G401 (cell line): ENCODE results near the gene ERMP1. TPM values are rescaled to one million over a fixed set of nuclear protein-coding genes. Genes with fewer than 3 reads are reported as not detected.
"Not testable (repeated sequence)": the region's sequence is repeated elsewhere in the genome, so short reads cannot be mapped to it uniquely, and the experiment has no call there.

ENCODE experiments used
- DNase-seq: peaks from one replicate; pipeline ENCODE4 v3.0.0-alpha.2; 2015; ENCODE audit warnings: low spot score
- in situ Hi-C: cut with HindIII; loops from 2 replicates; pipeline ENCODE4 v1.10.0; 2016; ENCODE audit warnings: low sequenced_read_pairs, mixed read lengths
- total RNA-seq: library from RNA; depleted of rRNA; stranded (reverse); fragments of >200 nt; shearing (Covaris generic); gene quantifications from 2 replicates; pipeline ENCODE4 v1.2.3, GENCODE V29; 2014; rRNA removed

Gene ERMP1, protein sequence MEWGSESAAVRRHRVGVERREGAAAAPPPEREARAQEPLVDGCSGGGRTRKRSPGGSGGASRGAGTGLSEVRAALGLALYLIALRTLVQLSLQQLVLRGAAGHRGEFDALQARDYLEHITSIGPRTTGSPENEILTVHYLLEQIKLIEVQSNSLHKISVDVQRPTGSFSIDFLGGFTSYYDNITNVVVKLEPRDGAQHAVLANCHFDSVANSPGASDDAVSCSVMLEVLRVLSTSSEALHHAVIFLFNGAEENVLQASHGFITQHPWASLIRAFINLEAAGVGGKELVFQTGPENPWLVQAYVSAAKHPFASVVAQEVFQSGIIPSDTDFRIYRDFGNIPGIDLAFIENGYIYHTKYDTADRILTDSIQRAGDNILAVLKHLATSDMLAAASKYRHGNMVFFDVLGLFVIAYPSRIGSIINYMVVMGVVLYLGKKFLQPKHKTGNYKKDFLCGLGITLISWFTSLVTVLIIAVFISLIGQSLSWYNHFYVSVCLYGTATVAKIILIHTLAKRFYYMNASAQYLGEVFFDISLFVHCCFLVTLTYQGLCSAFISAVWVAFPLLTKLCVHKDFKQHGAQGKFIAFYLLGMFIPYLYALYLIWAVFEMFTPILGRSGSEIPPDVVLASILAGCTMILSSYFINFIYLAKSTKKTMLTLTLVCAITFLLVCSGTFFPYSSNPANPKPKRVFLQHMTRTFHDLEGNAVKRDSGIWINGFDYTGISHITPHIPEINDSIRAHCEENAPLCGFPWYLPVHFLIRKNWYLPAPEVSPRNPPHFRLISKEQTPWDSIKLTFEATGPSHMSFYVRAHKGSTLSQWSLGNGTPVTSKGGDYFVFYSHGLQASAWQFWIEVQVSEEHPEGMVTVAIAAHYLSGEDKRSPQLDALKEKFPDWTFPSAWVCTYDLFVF
- 9.8 and 19.3 TPM in 2 replicates for total RNA-seq

DNA sequence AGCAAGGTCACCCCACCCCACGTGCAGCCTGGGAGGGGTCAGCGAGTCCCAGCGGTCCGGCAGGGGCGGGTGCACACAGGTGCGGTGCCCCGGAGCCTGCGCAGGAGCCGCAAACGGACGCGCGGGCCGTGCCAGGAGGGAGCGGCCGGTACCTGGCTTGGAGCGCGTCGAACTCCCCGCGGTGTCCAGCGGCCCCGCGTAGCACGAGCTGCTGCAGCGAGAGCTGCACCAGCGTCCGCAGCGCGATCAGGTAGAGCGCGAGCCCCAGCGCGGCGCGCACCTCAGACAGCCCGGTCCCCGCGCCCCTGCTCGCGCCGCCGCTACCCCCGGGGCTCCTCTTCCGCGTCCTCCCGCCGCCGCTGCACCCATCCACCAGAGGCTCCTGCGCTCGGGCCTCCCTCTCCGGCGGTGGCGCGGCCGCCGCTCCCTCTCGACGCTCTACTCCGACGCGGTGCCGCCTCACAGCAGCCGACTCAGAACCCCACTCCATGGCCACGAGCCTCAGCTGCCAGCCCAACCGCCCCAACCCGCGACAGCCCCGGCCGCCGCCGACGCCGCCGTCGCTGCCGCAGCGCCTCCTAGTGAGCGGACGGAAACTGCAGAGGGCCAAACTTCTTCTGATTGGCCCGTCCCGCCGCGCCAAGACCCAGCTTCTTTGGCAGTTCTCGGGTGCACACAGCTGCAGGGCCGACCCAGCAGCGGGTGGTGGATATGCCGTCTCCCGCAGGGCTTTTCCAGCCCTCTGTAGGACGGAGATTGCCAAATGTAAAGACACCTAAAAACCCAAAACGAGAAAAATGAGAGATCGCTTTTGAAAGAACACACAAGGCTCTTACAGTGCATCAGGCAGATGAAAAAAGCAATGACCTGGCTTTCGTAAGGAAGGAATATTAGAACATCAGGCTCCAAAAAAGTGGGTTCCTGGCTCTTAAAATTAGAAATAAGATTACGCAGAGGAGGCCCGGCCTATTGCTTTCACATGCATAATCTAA, at the start of gene ERMP1:
Gene ERMP1, minus strand, starts transcription at position 580 of the 992 bp plus-strand sequence. Its CDS starts 90 bp downstream, at position 490.
- in situ Hi-C loops: loop anchor here (5.0 kb wide), 1 partner anchor 36 kb away; no protein-coding TSS in a partner anchor
- peak; percentile 85 for DNase-seq

DNA sequence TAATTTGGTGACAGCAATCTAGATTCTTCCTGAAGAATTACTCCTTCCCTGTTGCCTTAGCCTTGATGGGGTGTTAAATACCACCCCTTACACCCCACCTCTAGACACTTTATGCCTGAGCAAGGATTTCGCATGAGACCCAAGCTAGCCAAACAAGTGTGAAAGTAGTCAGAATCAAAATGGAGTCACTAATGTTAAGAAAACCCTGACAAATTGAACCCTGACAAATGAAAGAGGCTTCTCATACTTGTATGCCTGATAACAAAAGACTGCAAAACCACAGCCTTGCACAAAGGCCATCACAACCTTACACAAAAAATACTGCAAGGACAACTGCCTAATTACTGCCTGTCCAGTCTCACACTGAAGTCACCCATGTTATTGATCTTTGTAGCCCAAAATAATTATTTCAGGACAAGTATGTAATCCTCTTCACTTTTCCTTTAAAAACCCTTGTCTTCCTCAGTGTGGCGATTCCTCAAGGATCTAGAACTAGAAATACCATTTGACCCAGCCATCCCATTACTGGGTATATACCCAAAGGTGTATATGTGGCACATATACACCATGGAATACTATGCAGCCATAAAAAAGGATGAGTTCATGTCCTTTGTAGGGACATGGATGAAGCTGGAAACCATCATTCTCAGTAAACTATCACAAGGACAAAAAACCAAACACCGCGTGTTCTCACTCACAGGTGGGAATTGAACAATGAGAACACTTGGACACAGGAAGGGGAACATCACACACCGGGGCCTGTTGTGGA, 49.5 kb upstream of the ERMP1 start:
- DNase-seq, in situ Hi-C loops: not testable (repeated sequence)

DNA sequence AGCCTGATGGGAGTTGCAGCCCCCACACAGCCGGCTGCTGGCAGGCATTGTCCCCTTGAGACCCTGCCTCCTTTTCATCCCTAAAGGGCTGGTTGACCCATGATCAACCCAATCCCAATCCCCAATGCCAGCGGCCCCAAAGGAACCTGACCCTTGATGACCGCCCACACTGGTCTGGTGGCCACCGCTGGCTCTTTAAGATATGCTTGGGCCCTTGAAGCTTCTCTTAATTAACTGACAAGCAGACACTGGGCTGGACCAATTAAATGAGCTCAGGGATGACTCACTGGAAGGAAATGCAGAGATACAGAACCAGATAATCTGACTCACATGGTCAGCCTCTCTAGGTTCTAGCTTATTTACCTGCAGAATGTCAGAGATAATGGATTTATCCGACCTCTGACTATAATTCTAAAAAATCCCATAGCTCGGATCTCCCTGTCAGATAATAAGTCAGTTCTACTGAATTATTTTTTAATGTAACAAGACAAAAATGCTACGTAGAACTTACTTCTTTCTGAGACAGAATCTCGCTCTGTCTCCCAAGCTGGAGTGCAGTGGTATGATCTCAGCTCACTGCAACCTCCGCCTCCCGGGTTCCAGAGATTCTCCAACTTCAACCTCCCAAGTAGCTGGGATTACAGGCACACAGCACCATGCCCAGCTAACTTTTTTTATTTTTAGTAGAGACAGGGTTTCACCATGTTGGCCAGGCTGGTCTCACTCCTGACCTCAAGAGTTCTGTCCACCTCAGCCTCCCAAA, 46.7 kb upstream of the ERMP1 start:
- in situ Hi-C loops: no loop called here
- DNase-seq: no peak

DNA sequence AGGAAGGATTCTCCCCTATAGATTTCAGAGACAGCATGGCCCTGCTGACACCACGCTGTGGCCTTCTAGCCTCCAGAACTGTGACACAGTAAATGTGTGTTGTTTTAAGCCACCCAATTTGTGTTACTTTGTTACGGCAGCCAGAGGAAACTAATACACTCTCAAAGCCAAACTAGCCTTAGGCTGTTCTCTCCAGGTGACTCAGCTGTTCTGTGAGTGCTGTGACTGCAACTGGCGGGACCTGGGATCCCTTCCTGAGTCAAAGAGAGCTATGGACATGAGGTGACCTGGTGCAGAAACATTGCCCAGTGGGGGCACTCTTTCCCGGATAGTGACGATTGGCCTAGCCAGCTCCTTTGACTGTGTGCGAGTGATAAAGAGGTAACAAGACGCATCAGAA, 43.8 kb upstream of the ERMP1 start:
- DNase-seq: no peak
- in situ Hi-C loops: no loop called here

DNA sequence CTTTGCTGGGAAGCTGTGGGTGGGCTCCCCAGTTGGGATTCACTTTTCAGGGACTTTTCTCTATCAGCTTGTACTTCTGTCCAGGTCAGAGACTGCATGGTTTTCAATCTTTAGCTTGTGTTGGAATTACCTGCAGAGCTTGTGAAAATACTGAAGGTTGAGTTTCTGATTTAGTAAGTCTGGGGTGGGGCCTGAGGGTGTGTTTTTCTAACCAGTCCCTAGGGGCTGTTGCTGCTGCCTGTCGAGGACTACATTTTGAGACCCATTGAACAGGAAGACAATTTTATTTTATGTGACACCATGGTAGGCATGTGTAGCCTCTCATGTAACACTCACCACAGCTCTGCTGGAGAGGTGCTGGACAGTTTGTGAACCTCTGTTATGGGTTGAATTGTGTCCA, 43.1 kb upstream of the ERMP1 start:
- in situ Hi-C loops: no loop called here

DNA sequence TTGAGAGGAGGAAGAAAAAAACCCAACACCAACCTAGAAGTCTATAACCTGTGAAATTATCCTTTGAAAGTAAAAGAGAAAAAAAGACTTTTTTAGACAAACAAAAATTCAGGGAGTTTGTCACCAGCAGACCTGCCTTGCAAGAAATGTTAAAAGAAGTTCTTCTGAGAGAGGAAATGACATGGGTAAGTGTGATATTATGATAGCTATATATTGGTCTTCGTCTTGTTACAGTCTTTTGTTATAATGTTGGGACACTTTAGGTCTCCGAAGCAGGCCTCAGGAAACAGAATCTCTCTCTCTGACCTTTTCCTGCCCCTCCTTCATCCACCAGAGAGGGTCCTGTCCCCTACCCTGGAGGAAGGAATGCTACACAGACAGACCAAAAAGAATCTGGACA, 41.1 kb upstream of the ERMP1 start:
- in situ Hi-C loops: no loop called here
- DNase-seq: no peak

More for the DNA sequence above, 43.1 kb upstream of the ERMP1 start:
- DNase-seq: no peak

DNA sequence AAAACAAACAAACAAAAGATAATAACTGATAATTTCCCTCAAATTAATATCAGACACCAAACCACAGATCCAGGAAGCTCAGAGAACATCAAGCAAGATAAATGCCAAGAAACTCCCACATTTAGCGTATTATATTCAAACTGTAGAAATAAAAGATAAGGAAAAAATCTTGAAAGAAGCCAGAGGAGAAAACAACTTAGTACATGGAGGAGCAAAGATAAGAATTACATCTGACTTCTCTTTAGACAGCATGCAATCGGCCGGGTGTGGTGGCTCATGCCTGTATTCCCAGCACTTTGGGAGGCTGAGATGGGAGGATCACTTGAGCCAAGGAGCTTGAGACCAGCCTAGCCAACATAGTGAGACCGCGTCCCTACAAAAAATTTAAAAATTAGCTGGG, 40.5 kb upstream of the ERMP1 start:
- no peak for DNase-seq
- in situ Hi-C loops: no loop called here

DNA sequence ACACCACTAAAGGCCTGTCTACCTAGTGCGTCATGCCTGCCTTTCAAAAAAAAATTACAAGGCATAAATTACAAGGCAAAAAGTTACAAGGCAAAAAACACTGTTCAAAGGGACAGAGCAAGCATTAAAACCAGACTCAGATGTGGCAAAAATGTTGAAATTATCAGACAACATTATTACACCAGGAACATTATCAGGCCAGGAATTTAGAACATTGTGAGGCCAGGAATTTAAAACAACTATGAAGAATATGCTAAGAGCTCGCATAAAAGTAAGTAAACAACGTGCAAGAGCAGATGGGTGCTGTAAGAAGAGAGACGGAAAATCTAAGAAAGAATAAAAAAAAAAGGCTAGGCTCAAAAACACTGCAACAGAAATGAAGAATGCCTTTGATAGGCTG, 39.6 kb upstream of the ERMP1 start:
- in situ Hi-C loops: no loop called here
- no peak for DNase-seq

DNA sequence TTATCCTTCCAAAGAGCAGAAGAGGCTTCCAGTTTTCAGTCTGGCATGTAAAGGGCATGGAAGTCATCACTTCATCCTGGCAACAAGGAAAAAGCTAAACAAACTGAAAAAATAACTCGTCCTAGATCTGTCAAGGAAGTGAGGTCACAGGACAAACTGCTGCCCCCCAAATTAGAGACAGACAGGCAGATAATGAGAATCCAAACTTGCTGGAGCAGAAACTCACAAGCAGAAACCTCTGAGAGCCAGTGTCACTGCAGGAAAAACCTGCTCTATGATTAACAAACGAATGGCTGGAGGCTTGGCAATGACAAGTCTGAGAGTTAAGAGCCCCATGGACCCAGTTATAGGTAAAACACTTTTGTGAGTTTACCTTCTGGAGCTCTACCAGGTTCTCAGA, 38.9 kb upstream of the ERMP1 start:
- DNase-seq: no peak
- in situ Hi-C loops: no loop called here

DNA sequence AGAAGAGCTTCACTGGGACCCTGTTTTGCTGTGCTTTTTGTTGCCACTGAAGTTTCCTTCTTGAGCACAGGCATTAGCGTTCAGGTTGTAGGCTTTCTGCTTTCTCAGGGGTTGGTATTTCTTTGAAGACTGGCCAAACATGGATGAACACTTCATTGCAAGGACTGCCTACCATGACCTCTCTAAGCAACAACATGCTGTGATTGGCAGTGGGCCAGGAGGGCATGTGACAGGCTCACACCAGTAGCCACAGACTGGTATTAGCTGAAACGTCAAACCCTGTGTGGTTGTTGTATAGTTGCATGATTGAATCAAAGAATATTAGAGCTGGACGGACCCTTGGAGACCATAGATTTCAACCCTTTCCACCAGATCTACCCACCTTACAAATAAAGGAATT, 37.8 kb upstream of the ERMP1 start:
- in situ Hi-C loops: no loop called here
- DNase-seq: no peak

DNA sequence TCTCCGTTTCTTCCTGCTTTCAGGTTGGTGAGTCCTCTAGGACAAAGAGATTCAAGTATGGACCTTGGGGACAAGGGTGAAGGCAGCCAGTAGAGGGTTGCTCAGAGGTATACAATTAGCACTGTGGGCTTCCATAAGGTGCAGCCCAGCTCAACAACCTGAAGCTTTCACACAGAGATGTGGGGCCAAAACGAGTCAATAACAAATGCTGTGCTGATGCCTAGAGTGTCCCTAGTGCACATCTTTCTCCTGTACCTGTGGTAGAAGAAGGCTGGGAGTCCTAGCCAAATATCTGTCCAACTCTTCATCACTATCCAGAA, 37.1 kb upstream of the ERMP1 start:
- in situ Hi-C loops: no loop called here
- no peak for DNase-seq

DNA sequence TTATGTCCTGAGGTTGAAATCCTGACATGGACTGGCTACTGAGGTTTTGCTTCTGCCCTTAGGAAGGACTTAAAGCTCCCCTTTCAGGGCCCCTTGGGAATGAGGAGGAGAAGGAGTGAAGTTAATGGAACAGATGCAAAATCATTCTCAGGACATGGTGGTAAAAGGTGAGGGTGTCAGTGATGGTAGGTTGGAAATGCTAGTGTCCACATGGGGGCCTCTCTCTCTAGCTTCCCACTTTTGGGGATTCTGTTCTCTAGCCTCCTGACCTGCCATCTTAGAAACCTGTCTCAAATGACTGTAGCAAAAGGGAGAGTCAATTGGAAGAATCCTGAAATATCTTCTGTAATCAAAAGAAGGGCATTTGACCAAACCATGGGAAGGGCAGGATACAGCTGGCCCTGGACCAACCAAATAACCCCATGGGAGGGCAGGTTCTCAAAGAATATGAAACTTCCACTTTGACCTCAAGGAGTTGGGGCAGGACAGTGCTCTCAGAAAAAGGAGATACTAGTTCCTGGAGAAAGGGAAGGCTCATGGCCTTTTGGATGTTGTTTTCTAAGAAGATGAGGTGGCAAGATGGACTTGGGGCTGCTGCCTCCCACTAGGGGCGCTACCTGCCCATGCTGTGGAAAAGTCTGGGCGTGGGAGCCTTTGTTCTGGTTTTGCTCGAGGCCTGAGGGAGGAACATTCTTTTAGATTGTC, 36.5 kb upstream of the ERMP1 start:
- no peak for DNase-seq
- in situ Hi-C loops: no loop called here

DNA sequence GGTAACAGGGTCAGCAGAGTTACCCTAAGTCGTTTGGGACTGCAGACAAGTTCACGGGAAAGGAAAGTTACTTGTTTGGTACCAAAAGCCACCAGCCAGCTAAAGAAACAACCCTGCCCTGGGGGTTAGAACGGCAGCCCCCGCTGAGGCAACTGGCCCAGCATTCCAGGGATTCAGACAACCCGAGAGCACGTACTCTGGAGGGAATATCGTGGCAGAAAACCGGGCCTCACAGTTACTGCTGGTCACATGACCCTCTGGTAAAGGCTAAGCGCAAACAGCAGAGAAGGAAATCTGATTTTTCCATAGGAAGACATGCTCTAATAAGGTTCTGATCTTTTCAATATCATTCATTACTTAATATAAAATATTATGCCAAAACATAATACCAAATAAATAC, 35.3 kb upstream of the ERMP1 start:
- in situ Hi-C loops: no loop called here
- no peak for DNase-seq

DNA sequence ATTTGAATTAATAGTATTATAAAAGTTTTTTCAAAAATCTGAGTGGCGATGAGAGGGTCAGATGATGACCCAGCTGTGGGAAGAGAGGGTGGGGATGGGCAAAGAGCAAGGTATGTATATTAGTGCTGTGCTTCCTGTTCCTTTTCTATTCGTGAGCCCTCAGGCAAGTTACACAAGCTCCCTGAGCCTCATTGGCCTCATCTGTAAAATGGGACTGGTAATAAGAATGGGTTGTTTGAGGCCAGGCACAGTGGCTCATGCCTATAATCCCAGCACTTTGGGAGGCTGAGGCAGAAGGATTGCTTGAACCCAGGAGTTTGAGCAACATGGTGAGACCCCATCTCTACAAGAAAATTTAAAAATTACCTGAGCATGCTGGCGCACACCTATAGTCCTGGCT, 33.8 kb upstream of the ERMP1 start:
- in situ Hi-C loops: no loop called here
- no peak for DNase-seq

DNA sequence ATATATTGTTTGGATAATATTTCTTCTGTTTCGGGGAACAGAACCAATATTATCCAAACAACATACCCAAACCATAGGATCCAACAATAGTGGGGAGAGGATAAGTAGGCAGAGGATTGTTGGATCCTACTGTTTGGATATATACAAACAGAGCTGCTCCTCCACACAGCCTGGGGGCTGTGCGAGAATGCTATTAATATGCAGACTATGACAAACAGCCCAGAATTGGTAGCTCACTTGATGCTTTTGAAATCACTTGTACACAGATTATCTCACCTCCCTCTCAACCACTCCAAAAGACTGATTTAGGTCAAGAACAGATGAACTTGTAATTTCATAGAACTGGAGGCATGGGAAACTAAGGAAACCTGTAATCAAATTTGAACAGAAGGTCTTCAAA, 33.4 kb upstream of the ERMP1 start:
- in situ Hi-C loops: no loop called here
- no peak for DNase-seq

DNA sequence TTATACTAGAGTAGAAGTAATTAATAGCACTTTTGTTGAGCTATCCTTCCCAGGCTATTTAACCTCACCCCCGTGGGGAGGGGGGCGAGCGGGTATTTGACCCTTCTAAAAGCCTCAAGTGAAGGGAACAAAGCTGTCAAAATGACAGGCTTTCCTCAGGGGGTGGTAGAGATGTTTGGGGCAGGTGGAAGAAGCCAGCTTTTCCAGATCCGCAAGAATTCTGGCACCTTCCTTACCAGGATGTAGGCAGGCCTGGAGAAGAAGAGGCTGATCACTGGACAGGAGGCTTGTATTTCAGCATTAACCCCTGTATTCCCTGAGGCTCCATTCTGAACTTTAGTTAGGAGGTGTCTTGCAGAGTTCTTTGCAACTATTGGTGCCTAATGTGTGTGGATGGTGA, 31.5 kb upstream of the ERMP1 start:
- in situ Hi-C loops: no loop called here
- no peak for DNase-seq

DNA sequence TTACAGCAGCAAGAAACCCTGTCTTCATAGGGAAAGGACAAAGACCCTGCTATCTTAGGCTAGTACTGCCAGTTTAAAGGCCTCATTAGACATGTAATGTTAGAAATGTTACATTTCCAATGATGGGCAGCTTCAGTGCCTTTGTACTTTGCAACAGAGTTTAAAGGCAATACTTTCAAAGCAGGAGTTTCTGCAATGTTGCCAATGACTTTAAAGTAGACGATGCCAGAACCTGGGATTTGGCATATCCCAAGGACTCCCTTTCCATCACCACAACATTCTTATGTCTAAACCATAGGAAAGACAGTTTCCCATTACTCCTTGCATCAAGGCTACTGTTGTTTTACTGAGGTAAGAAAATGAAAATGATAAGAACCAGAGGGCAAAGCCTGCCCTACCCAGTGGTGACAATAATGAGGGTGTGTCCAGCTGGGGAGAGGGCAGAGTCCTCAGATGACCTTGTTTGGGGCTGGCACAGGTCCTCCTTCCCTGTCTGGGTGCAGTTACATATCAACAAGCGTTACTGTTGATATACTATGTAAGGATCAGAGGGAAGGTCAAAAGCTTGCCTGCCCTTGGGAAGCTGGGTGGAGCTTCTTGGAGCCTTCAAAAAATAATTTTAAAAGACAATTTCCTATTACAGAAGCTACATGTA, 30.3 kb upstream of the ERMP1 start:
- in situ Hi-C loops: no loop called here
- no peak for DNase-seq
